Endothelial cell of hepatic sinusoid (primary cell): ENCODE measurements around the gene PIEZO1.

Experiments
- in situ Hi-C: cut with HindIII; loops from 2 replicates; pipeline ENCODE4 v1.10.0; 2017; ENCODE audit warnings: low sequenced_read_pairs

PIEZO1 gene

GRCh38 chr16:88696441-88696840 is 88.6 kb downstream of the PIEZO1 start:
- in situ Hi-C loops: no loop called here

- in situ Hi-C loops: no loop called here
Measured at GRCh38 chr16:88695753-88696152, 89.3 kb downstream of the PIEZO1 start.

GRCh38 chr16:88695218-88695617 is 89.8 kb downstream of the PIEZO1 start:
- in situ Hi-C loops: no loop called here

GRCh38 chr16:88694221-88695087 is 90.6 kb downstream of the PIEZO1 start:
- in situ Hi-C loops: no loop called here

- in situ Hi-C loops: no loop called here
Measured at GRCh38 chr16:88693420-88694177, 91.4 kb downstream of the PIEZO1 start.

GRCh38 chr16:88692861-88693260 is 92.2 kb downstream of the PIEZO1 start:
- in situ Hi-C loops: no loop called here

- in situ Hi-C loops: no loop called here
Measured at GRCh38 chr16:88691924-88692560, 93.0 kb downstream of the PIEZO1 start.

GRCh38 chr16:88691129-88691813 is 93.7 kb downstream of the PIEZO1 start:
- in situ Hi-C loops: no loop called here

- in situ Hi-C loops: no loop called here
Measured at GRCh38 chr16:88690341-88691128, 94.5 kb downstream of the PIEZO1 start.

- in situ Hi-C loops: no loop called here
Measured at GRCh38 chr16:88688013-88688778, 96.8 kb downstream of the PIEZO1 start.

- in situ Hi-C loops: no loop called here
Measured at GRCh38 chr16:88687676-88688012, 97.4 kb downstream of the PIEZO1 start.

GRCh38 chr16:88687254-88687576 is 97.8 kb downstream of the PIEZO1 start:
- in situ Hi-C loops: no loop called here

GRCh38 chr16:88686439-88687253 is 98.4 kb downstream of the PIEZO1 start, which contains the start of gene SNAI3:
SNAI3 (minus strand) TSS chr16:88686507; CDS start chr16:88686406, 101 bp downstream.
- in situ Hi-C loops: no loop called here

GRCh38 chr16:88686062-88686438 is 99.0 kb downstream of the PIEZO1 start:
- in situ Hi-C loops: no loop called here

- in situ Hi-C loops: no loop called here
Measured at GRCh38 chr16:88685156-88686061, 99.6 kb downstream of the PIEZO1 start.

GRCh38 chr16:88684569-88685155 is 100.4 kb downstream of the PIEZO1 start:
- in situ Hi-C loops: no loop called here

- in situ Hi-C loops: no loop called here
Measured at GRCh38 chr16:88681709-88682451, 103.1 kb downstream of the PIEZO1 start.
